AG10803 (cell line): Measurements from ENCODE around the gene MRPS27.
A peak's percentile ranks its signal among the peaks of the same experiment; 100 is the strongest.
"Not testable (repeated sequence)": the region's sequence is repeated elsewhere in the genome, so short reads cannot be mapped to it uniquely, and the experiment has no call there.

Experiments
- DNase-seq: peaks from one replicate; pipeline ENCODE4 v3.0.0; 2010; ENCODE audit warnings: low read depth
- H3K4me3 ChIP-seq: 2 replicates; pipeline ENCODE4 v1.5.1; 2011; ENCODE audit warnings: mild to moderate bottlenecking, low read length, control low read depth
- CTCF ChIP-seq: conservative IDR thresholded peaks from 2 replicates; pipeline ENCODE4 v1.5.1; 2011; ENCODE audit warnings: mild to moderate bottlenecking, low read length, control low read depth, inconsistent platforms

MRPS27 gene

GRCh38 chr5:72179028-72179815, 140.8 kb downstream of the MRPS27 start:
- H3K4me3 ChIP-seq, result peak overlapping the region; percentile 54
- TF ChIP-seq CTCF, result no peak
- peak; percentile 94 for DNase-seq

- no peak for DNase-seq
- H3K4me3 ChIP-seq, result no peak overlapping the region
- no peak for TF ChIP-seq CTCF
Measured at GRCh38 chr5:72177538-72177937, 142.5 kb downstream of the MRPS27 start.

GRCh38 chr5:72172786-72173185, 147.3 kb downstream of the MRPS27 start:
- no peak for TF ChIP-seq CTCF
- H3K4me3 ChIP-seq, result no peak overlapping the region
- no peak for DNase-seq

- DNase-seq, result no peak
- no peak for TF ChIP-seq CTCF
- no peak overlapping the region for H3K4me3 ChIP-seq
Measured at GRCh38 chr5:72171667-72172066, 148.4 kb downstream of the MRPS27 start.

- not testable (repeated sequence) for DNase-seq, H3K4me3 ChIP-seq
Measured at GRCh38 chr5:72171181-72171580, 148.9 kb downstream of the MRPS27 start.

GRCh38 chr5:72170101-72170500, 149.9 kb downstream of the MRPS27 start:
- no peak for TF ChIP-seq CTCF
- no peak for DNase-seq
- no peak overlapping the region for H3K4me3 ChIP-seq
